KG1 (cell line): ENCODE measurements around the gene LSM11.

Source experiments
- DNase-seq: peaks from one replicate; lab custom pipeline; 2025; lab: John Stamatoyannopoulos, UW

The LSM11 gene

GRCh38 chr5:157734436-157734835 lies 9.1 kb upstream of the LSM11 start:
- no peak for DNase-seq

- no peak for DNase-seq
Observed at GRCh38 chr5:157735991-157736390, 7.5 kb upstream of the LSM11 start.

- no peak for DNase-seq
Observed at GRCh38 chr5:157739388-157740228, 3.9 kb upstream of the LSM11 start.

GRCh38 chr5:157740229-157740610 lies 3.3 kb upstream of the LSM11 start:
- DNase-seq = no peak

GRCh38 chr5:157741131-157741530 lies 2.4 kb upstream of the LSM11 start:
- no peak for DNase-seq

- DNase-seq = no peak
Observed at GRCh38 chr5:157744051-157745011, 819 bp downstream of the LSM11 start.

- DNase-seq = no peak
Observed at GRCh38 chr5:157745041-157745456, 1.5 kb downstream of the LSM11 start.

GRCh38 chr5:157747173-157747740 lies 3.7 kb downstream of the LSM11 start:
- DNase-seq = no peak

GRCh38 chr5:157747766-157748700 lies 4.5 kb downstream of the LSM11 start:
- DNase-seq = no peak

- no peak for DNase-seq
Observed at GRCh38 chr5:157748760-157749461, 5.4 kb downstream of the LSM11 start.

GRCh38 chr5:157749462-157749799 lies 5.9 kb downstream of the LSM11 start:
- no peak for DNase-seq

GRCh38 chr5:157750320-157750719 lies 6.8 kb downstream of the LSM11 start:
- DNase-seq = no peak

GRCh38 chr5:157756122-157756521 lies 12.6 kb downstream of the LSM11 start:
- DNase-seq = no peak

- DNase-seq = no peak
Observed at GRCh38 chr5:157758706-157759105, 15.2 kb downstream of the LSM11 start.

- peak; percentile 5 for DNase-seq
Observed at GRCh38 chr5:157761690-157762621, 18.4 kb downstream of the LSM11 start.

GRCh38 chr5:157764531-157764930 lies 21.0 kb downstream of the LSM11 start:
- DNase-seq = no peak

GRCh38 chr5:157766442-157766841 lies 22.9 kb downstream of the LSM11 start:
- no peak for DNase-seq

- no peak for DNase-seq
Observed at GRCh38 chr5:157766902-157767301, 23.4 kb downstream of the LSM11 start.

- no peak for DNase-seq
Observed at GRCh38 chr5:157767689-157768088, 24.2 kb downstream of the LSM11 start.

- DNase-seq = no peak
Observed at GRCh38 chr5:157770665-157771064, 27.2 kb downstream of the LSM11 start.
